Gastroesophageal sphincter (tissue), 4 donors: ENCODE data around the gene PCMT1. TPM values are rescaled to one million over a fixed set of nuclear protein-coding genes. Genes with fewer than 3 reads are reported as not detected.

Source experiments
- ATAC-seq: fragments of 150-250 bp; one replicate; pipeline ENCODE4 v1.9.1; 2016; ENCODE audit warnings: mild to moderate bottlenecking, moderate library complexity
- H3K27ac ChIP-seq, 4 donors: fragments of 200-600 bp; sonication (generic) in 3 of 4; 1 replicate in 3 of 4; 2 replicates in 1 of 4; pipeline ENCODE4 v1.5.1; 2016 to 2019
- H3K27me3 ChIP-seq: fragments of 200-600 bp; sonication (generic); one replicate; pipeline ENCODE4 v1.5.1; 2019
- H3K36me3 ChIP-seq, 2 donors: fragments of 200-600 bp; sonication (generic); one replicate each; pipeline ENCODE4 v1.5.1; 2019; ENCODE audit warnings: control low read depth in 1 of 2
- H3K4me1 ChIP-seq, 3 donors: fragments of 200-600 bp; sonication (generic); 1 replicate in 2 of 3; 2 replicates in 1 of 3; pipeline ENCODE4 v1.5.1; 2016 to 2019; ENCODE audit warnings: control low read depth in 2 of 3
- H3K4me3 ChIP-seq, 2 donors: fragments of 200-600 bp; sonication (generic); one replicate each; pipeline ENCODE4 v1.5.1; 2019; ENCODE audit warnings: mild to moderate bottlenecking in 1 of 2, moderate library complexity in 1 of 2
- H3K9me3 ChIP-seq, 3 donors: fragments of 200-600 bp; sonication (generic); one replicate each; pipeline ENCODE4 v1.5.1; 2017 to 2019; ENCODE audit warnings: control low read depth in 2 of 3
- CTCF ChIP-seq, 4 experiments: fragments of 200-600 bp in 2 of 4; fragments of 450-650 bp in 2 of 4; sonication (generic) in 1 of 4; IDR thresholded peaks; one replicate each; pipeline ENCODE4 v1.5.1; 2017 to 2019; ENCODE audit warnings: antibody characterized with exemption in 4 of 4, mild to moderate bottlenecking in 2 of 4, moderate library complexity in 2 of 4
- EP300 ChIP-seq: sonication (generic); formaldehyde crosslinking; IDR thresholded peaks from one replicate; pipeline ENCODE4 v1.6.1; 2017; ENCODE audit warnings: antibody characterized with exemption, mild to moderate bottlenecking
- POLR2A ChIP-seq, 2 donors: fragments of 450-650 bp; IDR thresholded peaks; one replicate each; pipeline ENCODE4 v1.6.1; 2017; ENCODE audit warnings: antibody characterized with exemption in 2 of 2, mild to moderate bottlenecking in 2 of 2, moderate library complexity in 1 of 2
- POLR2AphosphoS5 ChIP-seq: sonication (generic); formaldehyde crosslinking; IDR thresholded peaks from one replicate; pipeline ENCODE4 v1.6.1; 2017; ENCODE audit warnings: antibody characterized with exemption
- WGBS, 2 donors: methylation state at CpG; one replicate each; pipeline ENCODE4 v1.1.5; 2018; ENCODE audit warnings: low coverage in 1 of 2; 5-methylcytosine and 5-hydroxymethylcytosine counted together
- total RNA-seq, 4 donors: library from RNA; depleted of rRNA; stranded (reverse); fragments of >200 nt; gene quantifications; one replicate each; pipeline ENCODE4 v1.1.0, GENCODE V29; 2016

PCMT1 gene
- total RNA-seq, 4 donors from 2014 or later: 105 to 140 (median 120) TPM

GRCh38 chr6:149777624-149778023 is 28.1 kb downstream of the PCMT1 start:
- H3K4me3 ChIP-seq: no peak overlapping the region
- H3K4me1 ChIP-seq: no peaks in the 10 kb centered on the region
- no peak for ATAC-seq
- 100% methylated on average over 1 of the region's 1 CpG; no CpG with 5 or more reads in 1 of the 2 donors for WGBS, 2 donors
- H3K27me3 ChIP-seq: no peaks in the 10 kb centered on the region
- peaks cover 0 to 74% of the 10 kb centered on the region in 2 donors for H3K36me3 ChIP-seq
- H3K27ac ChIP-seq: no peak overlapping the region
- H3K9me3 ChIP-seq: no peaks in the 10 kb centered on the region
- TF ChIP-seq CTCF (IDR thresholded peaks at IDR 0.05): no peak
- TF ChIP-seq POLR2AphosphoS5: no peak

DNA sequence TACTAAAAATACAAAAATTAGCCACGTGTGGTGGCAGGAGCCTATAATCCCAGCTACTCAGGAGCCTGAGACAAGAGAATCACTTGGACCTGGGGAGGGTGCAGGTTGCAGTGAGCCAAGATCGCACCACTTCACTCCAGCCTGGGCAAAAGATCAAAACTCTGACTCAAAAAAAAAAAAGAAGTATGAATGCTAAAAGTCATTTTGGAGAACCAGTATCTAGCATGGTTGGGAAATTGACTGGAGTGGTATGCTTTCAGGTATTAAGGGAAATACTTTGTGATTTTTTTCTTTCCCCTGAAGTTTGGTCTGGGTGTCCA is 30.1 kb downstream of the PCMT1 start:
- H3K36me3 ChIP-seq: peaks cover 0 to 74% of the 10 kb centered on the region in 2 donors
- 39 to 70% methylated on average over 1 to 2 of the region's 2 CpGs for WGBS, 2 donors
- no peaks in the 10 kb centered on the region for H3K9me3 ChIP-seq
- no peak for ATAC-seq
- no peak for TF ChIP-seq POLR2AphosphoS5
- no peak for TF ChIP-seq POLR2A (IDR thresholded peaks at IDR 0.05)
- TF ChIP-seq CTCF (IDR thresholded peaks at IDR 0.05): no peak
- no peak for TF ChIP-seq EP300
- no peak overlapping the region for H3K27ac ChIP-seq
- H3K4me3 ChIP-seq: no peak overlapping the region
- H3K4me1 ChIP-seq: no peaks in the 10 kb centered on the region
- no peaks in the 10 kb centered on the region for H3K27me3 ChIP-seq

- H3K27ac ChIP-seq: no peak overlapping the region
- H3K9me3 ChIP-seq: no peaks in the 10 kb centered on the region
- no peak overlapping the region for H3K4me3 ChIP-seq
- H3K36me3 ChIP-seq: peaks cover 0 to 54% of the 10 kb centered on the region in 2 donors
- no peak for TF ChIP-seq POLR2AphosphoS5
- TF ChIP-seq POLR2A (IDR thresholded peaks at IDR 0.05): no peak
- no peak for TF ChIP-seq EP300
- no peak for TF ChIP-seq CTCF (IDR thresholded peaks at IDR 0.05)
- no peak for ATAC-seq
- H3K4me1 ChIP-seq: no peaks in the 10 kb centered on the region
- H3K27me3 ChIP-seq: no peaks in the 10 kb centered on the region
Measured at GRCh38 chr6:149781715-149782114, 32.2 kb downstream of the PCMT1 start.

- whole genome bisulfite sequencing, 2 donors: 82 to 83% methylated on average over 2 of the region's 2 CpGs
- H3K27me3 ChIP-seq: no peaks in the 10 kb centered on the region
- peaks cover 0 to 50% of the 10 kb centered on the region in 2 donors for H3K36me3 ChIP-seq
- H3K9me3 ChIP-seq: no peaks in the 10 kb centered on the region
- ATAC-seq: no peak
- no peak overlapping the region for H3K4me3 ChIP-seq
- no peak overlapping the region for H3K27ac ChIP-seq
- H3K4me1 ChIP-seq: no peaks in the 10 kb centered on the region
- TF ChIP-seq EP300 (no peak), CTCF (IDR thresholded peaks at IDR 0.05) (no peak), POLR2A (IDR thresholded peaks at IDR 0.05) (no peak), POLR2AphosphoS5 (no peak)
Measured at GRCh38 chr6:149782337-149782736, 32.8 kb downstream of the PCMT1 start.

DNA sequence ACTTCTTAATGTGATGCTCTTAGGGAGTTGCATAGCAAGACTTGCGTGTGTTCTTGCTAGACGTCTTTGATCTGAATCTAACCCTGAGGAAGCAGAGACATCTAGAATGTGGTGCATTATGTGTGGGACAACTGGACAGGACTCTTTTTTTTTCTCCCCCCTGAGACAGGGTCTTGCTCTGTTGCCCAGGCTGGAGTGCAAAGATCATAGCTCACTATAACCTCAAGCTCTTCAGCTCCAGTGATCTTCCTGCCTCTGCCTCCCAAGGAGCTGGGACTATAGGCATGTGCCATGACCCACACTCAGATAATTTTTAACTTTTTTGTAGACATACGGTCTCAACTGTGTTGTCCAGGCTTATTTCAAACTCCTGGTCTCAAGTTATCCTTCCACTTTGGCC is 34.0 kb downstream of the PCMT1 start:
- no peaks in the 10 kb centered on the region for H3K9me3 ChIP-seq
- 93 to 94% methylated on average over 2 to 3 of the region's 3 CpGs for WGBS, 2 donors
- no peak for TF ChIP-seq CTCF (IDR thresholded peaks at IDR 0.05)
- TF ChIP-seq POLR2AphosphoS5: no peak
- no peak for TF ChIP-seq EP300
- no peak for TF ChIP-seq POLR2A (IDR thresholded peaks at IDR 0.05)
- H3K36me3 ChIP-seq: peaks cover 0 to 42% of the 10 kb centered on the region in 2 donors
- H3K4me1 ChIP-seq: no peaks in the 10 kb centered on the region
- no peak overlapping the region for H3K27ac ChIP-seq
- H3K27me3 ChIP-seq: no peaks in the 10 kb centered on the region
- no peak for ATAC-seq
- H3K4me3 ChIP-seq: no peak overlapping the region
